ENCODE measurements around the gene RANBP17.
A peak's percentile ranks its signal among the peaks of the same experiment; 100 is the strongest.
"Not testable (repeated sequence)": the region's sequence is repeated elsewhere in the genome, so short reads cannot be mapped to it uniquely, and the experiment has no call there.

The RANBP17 gene

GRCh38 chr5:170886210-170886894 is 24.5 kb downstream of the RANBP17 start:
- Histone ChIP-seq H3K4me1 (no peaks in the 10 kb centered on the region), H3K36me3 (no peaks in the 10 kb centered on the region), H3K9ac (no peak overlapping the region), H3K9me3 (replicated peaks in 1 of 11) (no peaks in the 10 kb centered on the region), H3K27me3 (no peaks in the 10 kb centered on the region), H4K20me1 (no peaks in the 10 kb centered on the region), H3K4me2 (no peak overlapping the region), H3K4me3 (no peak overlapping the region), H3K27ac (no peak overlapping the region)
- TF ChIP-seq Cebpa-rat (IDR thresholded peaks at IDR 0.05) = no peak

- no peak overlapping the region for H3K9ac ChIP-seq
- no peaks in the 10 kb centered on the region for H3K36me3 ChIP-seq
- TF ChIP-seq Cebpa-rat (IDR thresholded peaks at IDR 0.05) = no peak
- H3K4me2 ChIP-seq = no peak overlapping the region
- no peak overlapping the region for H3K4me3 ChIP-seq
- no peak overlapping the region for H3K27ac ChIP-seq
- H3K9me3 ChIP-seq (replicated peaks in 1 of 11) = no peaks in the 10 kb centered on the region
- no peaks in the 10 kb centered on the region for H3K4me1 ChIP-seq
- no peaks in the 10 kb centered on the region for H4K20me1 ChIP-seq
- H3K27me3 ChIP-seq = no peaks in the 10 kb centered on the region
Observed at GRCh38 chr5:170892196-170892595, 30.4 kb downstream of the RANBP17 start.

GRCh38 chr5:170894665-170895064 is 32.8 kb downstream of the RANBP17 start:
- no peak overlapping the region for H3K27ac ChIP-seq
- no peak overlapping the region for H3K4me3 ChIP-seq
- no peak for TF ChIP-seq Cebpa-rat (IDR thresholded peaks at IDR 0.05)
- H4K20me1 ChIP-seq = no peaks in the 10 kb centered on the region
- H3K4me1 ChIP-seq = no peaks in the 10 kb centered on the region
- H3K9me3 ChIP-seq (replicated peaks in 1 of 11) = 0 out of 22 replicates have a peak, but pooled peaks cover 0 to 4% (median 0%) of the 10 kb centered on the region in 11 experiments
- no peaks in the 10 kb centered on the region for H3K27me3 ChIP-seq
- H3K9ac ChIP-seq = no peak overlapping the region
- H3K36me3 ChIP-seq = no peaks in the 10 kb centered on the region
- no peak overlapping the region for H3K4me2 ChIP-seq

GRCh38 chr5:170896779-170897178 is 35.0 kb downstream of the RANBP17 start:
- H3K27me3 ChIP-seq = no peaks in the 10 kb centered on the region
- TF ChIP-seq Cebpa-rat (IDR thresholded peaks at IDR 0.05) = no peak
- H3K9me3 ChIP-seq (replicated peaks in 1 of 11) = peaks cover 0 to 21% (median 0%) of the 10 kb centered on the region in 11 experiments; a peak in 6 of 22 replicates
- no peak overlapping the region for H3K4me2 ChIP-seq
- H3K9ac ChIP-seq = no peak overlapping the region
- no peaks in the 10 kb centered on the region for H3K4me1 ChIP-seq
- H3K4me3 ChIP-seq = no peak overlapping the region
- no peaks in the 10 kb centered on the region for H3K36me3 ChIP-seq
- H3K27ac ChIP-seq = no peak overlapping the region
- H4K20me1 ChIP-seq = no peaks in the 10 kb centered on the region

- TF ChIP-seq Cebpa-rat (IDR thresholded peaks at IDR 0.05) = no peak
Observed at GRCh38 chr5:170903075-170903474, 41.3 kb downstream of the RANBP17 start.

GRCh38 chr5:170907758-170908157 is 45.9 kb downstream of the RANBP17 start:
- peaks cover 0 to 46% (median 0%) of the 10 kb centered on the region in 11 experiments; a peak in 4 of 22 replicates for H3K27me3 ChIP-seq
- peak overlapping the region in 1 of 11 experiments; percentile 46; a peak in 1 of 22 replicates for H3K4me2 ChIP-seq
- no peak overlapping the region for H3K27ac ChIP-seq
- peaks cover 0 to 28% (median 0%) of the 10 kb centered on the region in 11 experiments; a peak in 7 of 22 replicates for H3K9me3 ChIP-seq (replicated peaks in 1 of 11)
- no peak overlapping the region for H3K4me3 ChIP-seq
- no peaks in the 10 kb centered on the region for H4K20me1 ChIP-seq
- no peaks in the 10 kb centered on the region for H3K36me3 ChIP-seq
- H3K9ac ChIP-seq = no peak overlapping the region
- no peak for TF ChIP-seq Cebpa-rat (IDR thresholded peaks at IDR 0.05)
- peaks cover 0 to 8% (median 0%) of the 10 kb centered on the region in 10 experiments; a peak in 4 of 20 replicates for H3K4me1 ChIP-seq

More at GRCh38 chr5:170903075-170903474, 41.3 kb downstream of the RANBP17 start:
- Histone ChIP-seq H3K9me3 (replicated peaks in 1 of 11) (peaks cover 0 to 58% (median 0%) of the 10 kb centered on the region in 11 experiments; a peak in 8 of 22 replicates), H3K36me3 (no peaks in the 10 kb centered on the region), H3K27ac (no peak overlapping the region), H3K4me3 (no peak overlapping the region), H3K4me2 (no peak overlapping the region), H4K20me1 (no peaks in the 10 kb centered on the region), H3K4me1 (peaks cover 0 to 2% (median 0%) of the 10 kb centered on the region in 10 experiments; a peak in 3 of 20 replicates), H3K9ac (no peak overlapping the region), H3K27me3 (peaks cover 0 to 22% (median 0%) of the 10 kb centered on the region in 11 experiments; a peak in 4 of 22 replicates)

GRCh38 chr5:170913573-170913972 is 51.8 kb downstream of the RANBP17 start:
- H3K4me3 ChIP-seq = no peak overlapping the region
- no peak overlapping the region for H3K27ac ChIP-seq
- TF ChIP-seq Cebpa-rat (IDR thresholded peaks at IDR 0.05) = no peak
- H3K27me3 ChIP-seq = peaks cover 0 to 25% (median 0%) of the 10 kb centered on the region in 11 experiments; a peak in 4 of 22 replicates
- H4K20me1 ChIP-seq = no peaks in the 10 kb centered on the region
- H3K9me3 ChIP-seq (replicated peaks in 1 of 11) = 0 out of 22 replicates have a peak, but pooled peaks cover 0 to 1% (median 0%) of the 10 kb centered on the region in 11 experiments
- H3K4me2 ChIP-seq = no peak overlapping the region
- peaks cover 0 to 1% (median 0%) of the 10 kb centered on the region in 10 experiments; a peak in 2 of 20 replicates for H3K4me1 ChIP-seq
- H3K9ac ChIP-seq = no peak overlapping the region
- no peaks in the 10 kb centered on the region for H3K36me3 ChIP-seq

- no peak for TF ChIP-seq Cebpa-rat (IDR thresholded peaks at IDR 0.05)
- 0 out of 22 replicates have a peak, but pooled peaks cover 0 to 5% (median 0%) of the 10 kb centered on the region in 11 experiments for H3K27me3 ChIP-seq
Observed at GRCh38 chr5:170917113-170917512, 55.3 kb downstream of the RANBP17 start.

GRCh38 chr5:170920196-170920595 is 58.4 kb downstream of the RANBP17 start:
- Histone ChIP-seq H3K27me3 (no peaks in the 10 kb centered on the region), H4K20me1 (no peaks in the 10 kb centered on the region), H3K9me3 (replicated peaks in 1 of 11) (0 out of 22 replicates have a peak, but pooled peaks cover 0 to 5% (median 0%) of the 10 kb centered on the region in 11 experiments), H3K4me3 (no peak overlapping the region), H3K4me2 (no peak overlapping the region), H3K9ac (no peak overlapping the region), H3K4me1 (peaks cover 0 to 9% (median 0%) of the 10 kb centered on the region in 10 experiments; a peak in 5 of 20 replicates), H3K27ac (no peak overlapping the region), H3K36me3 (no peaks in the 10 kb centered on the region)
- no peak for TF ChIP-seq Cebpa-rat (IDR thresholded peaks at IDR 0.05)

More at GRCh38 chr5:170917113-170917512, 55.3 kb downstream of the RANBP17 start:
- Histone ChIP-seq H3K9me3 (replicated peaks in 1 of 11) (0 out of 22 replicates have a peak, but pooled peaks cover 0 to 5% (median 0%) of the 10 kb centered on the region in 11 experiments), H3K27ac (no peak overlapping the region), H3K4me1 (no peaks in the 10 kb centered on the region), H3K4me2 (no peak overlapping the region), H3K9ac (no peak overlapping the region), H4K20me1 (no peaks in the 10 kb centered on the region), H3K4me3 (no peak overlapping the region), H3K36me3 (no peaks in the 10 kb centered on the region)

- H3K4me1 ChIP-seq; H3K9me3 ChIP-seq (replicated peaks in 1 of 11); H3K27ac ChIP-seq; H3K36me3 ChIP-seq; H3K9ac ChIP-seq; H3K4me3 ChIP-seq; H3K27me3 ChIP-seq; H4K20me1 ChIP-seq: not testable (repeated sequence)
- H3K4me2 ChIP-seq = peak overlapping the region in 3 of 11 experiments; percentile 15 to 48 (median 34); a peak in 3 of 22 replicates
Observed at GRCh38 chr5:170922331-170922730, 60.5 kb downstream of the RANBP17 start.

All from BLaER1 treated with 17β-estradiol and CSF1 and Interleukin-3, amounts not matched to agents 10 nM and 100 nM (cell line).